Activated CD4-positive, CD25-positive, alpha-beta regulatory T cell treated with anti-CD3 and anti-CD28 coated beads, Interleukin-2, amount 50 U/mL, for 16 hours (primary cell): ENCODE results near the gene B4GALT3.

Experiments used
- DNase-seq: peaks from one replicate; pipeline ENCODE4 v3.0.0-alpha.2; 2020; ENCODE audit warnings: low read depth, low spot score

The B4GALT3 gene

GRCh38 chr1:161163793-161164192 is 13.5 kb downstream of the B4GALT3 start:
- DNase-seq = no peak

DNA sequence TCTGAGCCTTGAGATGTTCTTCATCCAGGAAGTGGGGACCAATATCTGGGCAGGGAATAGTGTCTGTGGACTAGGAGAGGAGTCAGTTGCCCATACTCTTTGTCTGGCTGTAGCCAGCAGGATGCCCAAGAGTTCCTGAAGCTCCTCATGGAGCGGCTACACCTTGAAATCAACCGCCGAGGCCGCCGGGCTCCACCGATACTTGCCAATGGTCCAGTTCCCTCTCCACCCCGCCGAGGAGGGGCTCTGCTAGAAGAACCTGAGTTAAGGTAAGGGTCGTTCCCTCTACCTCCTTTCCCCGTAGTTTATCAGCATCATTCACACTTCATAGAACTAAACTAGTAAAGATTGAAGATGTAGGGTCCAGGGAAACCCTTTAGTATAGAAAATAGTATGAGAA is 14.5 kb downstream of the B4GALT3 start:
- no peak for DNase-seq

DNA sequence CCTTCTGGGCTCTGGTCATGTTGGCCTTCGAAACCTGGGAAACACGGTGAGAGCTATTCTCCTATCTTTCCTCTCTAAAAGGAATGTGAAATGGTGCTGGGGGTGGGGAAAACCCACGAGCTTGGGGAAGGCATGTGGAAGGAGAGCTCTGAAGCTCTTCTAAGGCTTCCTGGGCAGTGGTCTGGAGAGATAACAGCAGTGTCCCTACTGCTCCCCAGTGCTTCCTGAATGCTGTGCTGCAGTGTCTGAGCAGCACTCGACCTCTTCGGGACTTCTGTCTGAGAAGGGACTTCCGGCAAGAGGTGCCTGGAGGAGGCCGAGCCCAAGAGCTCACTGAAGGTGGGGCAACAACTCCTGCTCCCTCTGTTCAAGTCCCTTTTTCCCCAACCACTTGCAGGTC is 15.3 kb downstream of the B4GALT3 start:
- no peak for DNase-seq

- DNase-seq = no peak
These were observed 15.7 kb downstream of the B4GALT3 start for GRCh38 chr1:161161652-161162051.

DNA sequence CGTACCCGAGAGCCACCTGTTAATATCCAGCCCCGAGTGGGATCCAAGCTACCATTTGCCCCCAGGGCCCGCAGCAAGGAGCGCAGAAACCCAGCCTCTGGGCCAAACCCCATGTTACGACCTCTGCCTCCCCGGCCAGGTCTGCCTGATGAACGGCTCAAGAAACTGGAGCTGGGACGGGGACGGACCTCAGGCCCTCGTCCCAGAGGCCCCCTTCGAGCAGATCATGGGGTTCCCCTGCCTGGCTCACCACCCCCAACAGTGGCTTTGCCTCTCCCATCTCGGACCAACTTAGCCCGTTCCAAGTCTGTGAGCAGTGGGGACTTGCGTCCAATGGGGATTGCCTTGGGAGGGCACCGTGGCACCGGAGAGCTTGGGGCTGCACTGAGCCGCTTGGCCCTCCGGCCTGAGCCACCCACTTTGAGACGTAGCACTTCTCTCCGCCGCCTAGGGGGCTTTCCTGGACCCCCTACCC is 16.6 kb downstream of the B4GALT3 start:
- no peak for DNase-seq

DNA sequence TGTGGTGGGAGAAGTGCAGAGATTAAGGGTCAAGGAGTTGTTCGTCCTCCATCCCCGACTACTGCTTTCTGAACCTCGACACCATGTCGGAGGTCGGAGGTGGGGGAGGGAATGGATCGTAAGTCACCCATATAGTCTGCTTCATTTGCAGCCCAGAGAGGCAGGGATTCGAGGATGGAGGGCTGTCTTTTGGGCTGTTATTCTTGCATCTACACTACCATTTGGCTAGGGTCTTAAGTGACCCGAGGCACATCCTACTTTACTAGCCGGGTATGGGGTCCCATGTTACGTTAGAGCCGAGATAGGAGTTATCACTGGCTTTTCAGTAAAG is 17.4 kb downstream of the B4GALT3 start:
- no peak for DNase-seq

DNA sequence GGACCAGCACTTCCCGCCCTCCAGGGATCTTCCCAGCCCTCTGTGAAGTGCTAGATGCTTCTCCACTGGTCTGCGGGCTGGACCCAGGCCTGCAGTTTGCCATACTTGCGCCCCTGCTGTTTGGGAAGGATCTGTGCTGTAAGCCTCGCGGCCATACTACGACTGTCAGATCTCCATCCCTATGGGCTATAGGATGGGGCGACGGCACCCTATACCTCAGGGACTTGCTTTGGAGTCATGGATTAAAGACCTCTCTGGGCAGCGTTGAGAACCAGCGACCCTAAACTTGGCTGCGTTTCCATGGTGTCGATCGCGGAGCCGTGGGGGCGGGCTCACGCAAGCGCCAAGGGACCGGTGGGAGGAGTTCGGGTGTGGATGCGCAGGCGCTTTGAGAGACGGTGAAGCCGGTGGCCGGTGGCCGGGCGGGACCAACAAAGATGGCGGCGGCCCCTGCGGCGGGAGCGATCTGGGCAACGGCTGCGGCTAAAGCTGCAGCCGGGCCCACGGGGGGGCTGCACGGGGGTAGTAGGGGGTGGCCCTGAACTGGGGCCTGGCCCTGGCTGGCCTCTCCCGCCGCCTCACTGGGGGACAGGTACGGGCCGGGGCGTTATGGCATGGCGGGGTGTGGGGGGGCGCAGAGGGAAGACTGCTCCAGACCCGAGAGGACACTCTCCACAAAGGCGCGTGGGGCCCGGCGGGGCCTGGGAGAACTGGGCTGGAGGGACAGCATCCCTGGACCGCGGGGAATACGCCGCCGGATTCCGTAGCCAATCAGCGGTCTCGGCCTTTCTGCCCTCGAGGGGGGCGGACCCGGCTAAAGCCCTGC is 18.0 kb downstream of the B4GALT3 start, which contains the start of gene USP21:
Gene USP21, plus strand, starts transcription at position 414 of the 826 bp plus-strand sequence. CDS start 1,141 bp downstream, outside the sequence.
- DNase-seq = peak; percentile 88

DNA sequence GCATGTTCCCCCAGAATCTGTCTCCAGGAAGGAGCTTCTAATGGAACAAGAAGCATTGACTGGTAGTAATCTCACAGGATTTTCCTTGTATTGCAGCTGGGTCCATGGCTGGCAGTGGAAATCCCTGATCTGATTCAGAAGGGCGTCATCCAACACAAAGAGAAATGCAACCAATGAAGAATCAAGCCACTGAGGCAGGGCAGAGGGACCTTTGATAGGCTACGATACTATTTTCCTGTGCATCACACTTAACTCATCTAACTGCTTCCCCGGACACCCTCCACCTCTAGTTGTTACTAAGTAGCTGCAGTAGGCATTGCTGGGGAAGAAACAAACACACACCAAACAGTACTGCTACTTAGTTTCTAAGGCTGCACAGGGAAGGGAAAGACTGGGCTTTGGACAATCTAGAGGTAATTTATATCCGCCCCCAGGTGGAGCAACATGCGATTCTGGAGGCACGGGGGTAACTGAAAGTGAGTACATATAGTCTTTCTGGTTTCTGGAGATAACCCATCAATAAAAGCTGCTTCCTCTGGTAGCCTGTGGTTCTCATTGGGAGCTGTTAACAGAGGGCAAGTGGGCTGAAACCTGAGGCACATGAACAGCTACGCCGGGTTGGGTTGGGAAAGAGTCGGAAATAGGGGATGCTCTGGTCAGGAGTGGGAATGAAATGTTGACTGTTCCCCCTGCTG is 18.8 kb downstream of the B4GALT3 start:
- no peak for DNase-seq

- no peak for DNase-seq
These were observed 19.4 kb downstream of the B4GALT3 start for GRCh38 chr1:161157867-161158266.

- DNase-seq = peak; percentile 63
These were observed 23.5 kb downstream of the B4GALT3 start, which contains the start of gene UFC1 for GRCh38 chr1:161153682-161154337. UFC1 (plus strand) TSS chr1:161153978; CDS start chr1:161153998, 20 bp downstream.

DNA sequence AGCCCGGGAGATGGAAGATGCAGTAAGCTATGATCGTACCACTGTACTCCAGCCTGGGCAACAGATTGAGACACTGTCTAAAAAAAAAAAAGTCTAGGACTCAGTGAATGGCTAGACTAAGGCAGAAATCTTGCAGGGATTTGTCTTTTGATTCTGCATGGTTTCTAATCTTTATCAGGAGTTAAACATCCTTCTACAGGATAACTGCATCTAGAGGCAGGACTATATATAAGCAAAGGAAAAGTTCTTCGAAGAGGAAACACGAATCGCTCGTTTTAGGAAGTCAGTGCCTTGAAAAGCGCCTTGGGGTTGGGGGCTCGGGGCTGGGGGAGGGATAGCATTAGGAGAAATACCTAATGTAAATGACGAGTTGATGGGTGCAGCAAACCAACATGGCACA is 24.1 kb downstream of the B4GALT3 start:
- DNase-seq = no peak

DNA sequence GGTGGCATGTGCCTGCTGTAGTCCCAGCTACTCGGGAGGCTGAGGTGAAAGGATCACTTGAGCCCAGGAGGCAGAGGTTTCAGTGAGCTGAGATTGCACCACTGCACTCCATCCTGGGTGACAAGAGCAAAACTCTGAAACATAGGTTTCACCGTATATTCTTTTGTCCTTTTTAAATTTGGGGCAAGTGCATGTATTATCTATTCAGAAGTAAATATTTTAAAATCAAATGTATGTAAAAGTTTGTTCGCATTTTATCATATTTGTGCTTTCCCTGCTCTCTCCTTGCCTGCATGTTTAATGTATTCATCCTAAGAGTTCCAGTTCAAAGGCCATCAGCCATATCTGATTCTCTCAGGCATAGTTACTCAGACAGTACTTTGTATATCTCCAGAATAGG is 31.5 kb downstream of the B4GALT3 start:
- no peak for DNase-seq

DNA sequence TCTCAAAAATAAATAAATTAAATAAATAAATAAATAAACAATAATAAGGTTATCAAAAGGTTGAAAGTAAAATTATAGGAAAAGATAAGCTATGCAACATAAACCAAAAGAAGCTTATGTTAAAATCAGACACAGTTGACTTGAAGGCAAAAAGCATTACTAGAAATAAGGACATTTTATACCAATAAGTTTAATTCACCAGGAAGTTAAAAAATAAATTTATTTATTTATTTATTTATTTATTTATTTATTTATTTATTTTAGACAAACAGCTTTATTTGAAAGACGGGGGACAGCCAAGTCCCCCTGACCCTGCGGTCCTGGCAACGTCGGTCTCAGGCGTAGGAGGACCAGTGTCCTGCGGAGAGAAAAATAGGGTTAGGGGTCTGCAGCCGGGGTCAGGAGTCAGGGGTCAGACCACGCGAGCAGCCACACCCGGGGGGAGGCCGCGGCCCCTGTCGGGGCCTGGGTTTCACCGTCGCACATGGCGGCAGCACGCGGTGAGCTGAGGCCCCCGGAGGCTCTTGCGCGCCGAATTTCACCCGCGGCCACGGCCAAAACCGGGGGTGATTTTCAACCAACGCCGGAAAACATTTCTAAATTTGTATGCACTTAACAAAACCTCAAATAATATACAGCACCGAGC is 36.4 kb downstream of the B4GALT3 start:
- no peak for DNase-seq

GRCh38 chr1:161139766-161140165 is 37.5 kb downstream of the B4GALT3 start:
- DNase-seq = no peak

- DNase-seq = no peak
These were observed 38.9 kb downstream of the B4GALT3 start for GRCh38 chr1:161138431-161138830.

GRCh38 chr1:161137881-161138280 is 39.4 kb downstream of the B4GALT3 start:
- no peak for DNase-seq

- DNase-seq = no peak
These were observed 44.0 kb downstream of the B4GALT3 start for GRCh38 chr1:161133220-161133740.

GRCh38 chr1:161132410-161133219 is 44.7 kb downstream of the B4GALT3 start, which contains the start of gene DEDD:
DEDD (minus strand) TSS chr1:161132667; CDS start chr1:161124462, 8,205 bp downstream.
- DNase-seq = peak; percentile 82

- no peak for DNase-seq
These were observed 45.5 kb downstream of the B4GALT3 start for GRCh38 chr1:161131523-161132409.

GRCh38 chr1:161130266-161130665 is 47.0 kb downstream of the B4GALT3 start:
- DNase-seq = no peak
